Erythroblast (primary cell): ENCODE results near the gene TENM3.

Experiments
- DNase-seq, 2 experiments: peaks; one replicate each; lab custom pipeline; 2025; lab: John Stamatoyannopoulos, UW
- GATA1 ChIP-seq: IDR thresholded peaks from 2 replicates; pipeline ENCODE4 v1.6.1; 2011; ENCODE audit warnings: low read depth, mild to moderate bottlenecking, control low read depth, low read length, moderate library complexity
- POLR2A ChIP-seq: IDR thresholded peaks from 2 replicates; pipeline ENCODE4 v1.6.1; 2011; ENCODE audit warnings: mild to moderate bottlenecking, low read length

The TENM3 gene

GRCh38 chr4:182273191-182273935 is 30.2 kb downstream of the TENM3 start:
- DNase-seq, result no peak
- TF ChIP-seq GATA1, result no peak
- TF ChIP-seq POLR2A, result no peak

- DNase-seq, result no peak
- TF ChIP-seq GATA1, result no peak
- TF ChIP-seq POLR2A, result no peak
Measured at GRCh38 chr4:182276210-182277109, 33.3 kb downstream of the TENM3 start.

- TF ChIP-seq GATA1 (no peak), POLR2A (no peak)
- DNase-seq, result no peak
Measured at GRCh38 chr4:182277377-182277776, 34.2 kb downstream of the TENM3 start.

- TF ChIP-seq GATA1 (no peak), POLR2A (no peak)
Measured at GRCh38 chr4:182278729-182279128, 35.5 kb downstream of the TENM3 start.

GRCh38 chr4:182280436-182281111 is 37.4 kb downstream of the TENM3 start:
- no peak for DNase-seq
- TF ChIP-seq POLR2A (no peak), GATA1 (no peak)

More at GRCh38 chr4:182278729-182279128, 35.5 kb downstream of the TENM3 start:
- no peak for DNase-seq

GRCh38 chr4:182286035-182286434 is 42.8 kb downstream of the TENM3 start:
- no peak for DNase-seq
- TF ChIP-seq GATA1, result no peak
- TF ChIP-seq POLR2A, result no peak

- DNase-seq, result no peak
- TF ChIP-seq POLR2A (no peak), GATA1 (no peak)
Measured at GRCh38 chr4:182286931-182287330, 43.7 kb downstream of the TENM3 start.

- TF ChIP-seq POLR2A (no peak), GATA1 (no peak)
- DNase-seq, result no peak
Measured at GRCh38 chr4:182288534-182288933, 45.3 kb downstream of the TENM3 start.

- no peak for TF ChIP-seq POLR2A
- no peak for TF ChIP-seq GATA1
- no peak for DNase-seq
Measured at GRCh38 chr4:182289809-182290208, 46.6 kb downstream of the TENM3 start.

GRCh38 chr4:182291175-182291574 is 48.0 kb downstream of the TENM3 start:
- TF ChIP-seq GATA1 (no peak), POLR2A (no peak)
- DNase-seq, result no peak

- no peak for DNase-seq
- TF ChIP-seq POLR2A (no peak), GATA1 (no peak)
Measured at GRCh38 chr4:182291597-182292270, 48.5 kb downstream of the TENM3 start.

- no peak for DNase-seq
- no peak for TF ChIP-seq POLR2A
- TF ChIP-seq GATA1, result no peak
Measured at GRCh38 chr4:182292612-182293011, 49.4 kb downstream of the TENM3 start.

- TF ChIP-seq GATA1 (no peak), POLR2A (no peak)
- DNase-seq, result no peak
Measured at GRCh38 chr4:182293691-182294255, 50.6 kb downstream of the TENM3 start.
